GM12875 (cell line): ENCODE data around the gene GRIN3A.

Source experiments
- H3K4me3 ChIP-seq: one replicate; pipeline ENCODE4 v1.5.1; 2011; ENCODE audit warnings: low read depth, low read length, control low read depth
- CTCF ChIP-seq: IDR thresholded peaks from 2 replicates; pipeline ENCODE4 v1.5.1; 2011; ENCODE audit warnings: low read depth, mild to moderate bottlenecking, control low read depth, inconsistent platforms, low read length, moderate library complexity, borderline replicate concordance; ENCODE audit not compliant: insufficient read depth

GRIN3A gene

DNA sequence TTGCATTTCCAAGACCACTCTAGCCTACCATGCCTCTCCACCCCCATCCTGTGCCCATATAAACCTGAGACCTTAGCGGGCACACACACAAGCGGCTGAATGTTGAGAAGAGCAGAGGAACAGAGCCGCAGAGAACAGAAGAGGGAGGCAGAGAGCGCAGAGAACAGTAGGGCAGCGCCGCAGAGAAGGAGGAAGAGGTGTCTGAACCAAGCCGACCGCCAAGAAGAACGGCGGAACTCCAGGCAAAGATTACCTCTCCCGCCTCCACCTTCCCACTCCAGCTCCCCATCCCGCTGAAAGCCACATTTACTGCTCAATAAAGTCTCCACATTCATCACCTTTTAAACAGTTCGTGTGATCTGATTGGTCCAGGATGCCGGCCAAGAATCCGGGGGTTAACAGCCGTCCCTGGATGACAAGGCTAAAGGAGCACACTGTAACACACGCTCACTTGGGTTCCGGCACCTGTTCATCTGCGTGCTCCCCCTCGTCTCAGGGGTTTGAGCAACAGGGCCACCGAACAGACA, 33.2 kb downstream of the GRIN3A start:
- no peak overlapping the region for H3K4me3 ChIP-seq
- no peak for TF ChIP-seq CTCF

- no peak overlapping the region for H3K4me3 ChIP-seq
- no peak for TF ChIP-seq CTCF
These were observed 36.2 kb downstream of the GRIN3A start for GRCh38 chr9:101702257-101702656.

- no peak for TF ChIP-seq CTCF
- no peak overlapping the region for H3K4me3 ChIP-seq
These were observed 44.7 kb downstream of the GRIN3A start for GRCh38 chr9:101693546-101694336.

GRCh38 chr9:101691657-101692056, 46.8 kb downstream of the GRIN3A start:
- TF ChIP-seq CTCF: no peak
- no peak overlapping the region for H3K4me3 ChIP-seq

- H3K4me3 ChIP-seq: no peak overlapping the region
- TF ChIP-seq CTCF: no peak
These were observed 49.4 kb downstream of the GRIN3A start for GRCh38 chr9:101689039-101689438.

DNA sequence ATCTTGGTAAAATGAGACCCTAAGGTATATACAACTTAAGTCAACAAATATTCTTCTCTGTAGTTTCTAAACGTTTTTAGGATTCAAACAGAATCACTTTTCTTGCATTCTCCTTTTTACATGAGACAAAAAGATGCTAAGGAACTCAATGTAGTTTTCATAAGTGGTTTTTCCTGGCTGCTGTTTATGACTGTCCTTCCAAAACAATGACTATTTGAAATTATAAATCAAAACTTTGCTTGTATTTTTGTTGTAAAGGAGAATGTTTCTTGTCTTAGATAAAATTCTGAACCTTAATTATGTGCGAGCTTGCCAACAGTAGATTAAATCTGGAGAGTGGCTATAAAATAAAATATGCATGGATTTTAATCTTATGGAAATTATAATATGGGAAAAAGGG, 53.8 kb downstream of the GRIN3A start:
- no peak overlapping the region for H3K4me3 ChIP-seq
- TF ChIP-seq CTCF: no peak

GRCh38 chr9:101683236-101683635, 55.2 kb downstream of the GRIN3A start:
- no peak for TF ChIP-seq CTCF

More at GRCh38 chr9:101683236-101683635, 55.2 kb downstream of the GRIN3A start:
- no peak overlapping the region for H3K4me3 ChIP-seq
